Endothelial cell of umbilical vein (primary cell): ENCODE results near the gene GABRR2. TPM values are rescaled to one million over a fixed set of nuclear protein-coding genes. Genes with fewer than 3 reads are reported as not detected.

Source experiments
- BruUV-seq: library from RNA; stranded (reverse); fragments of 400-500 nt; replicated peaks from 2 replicates; lab custom pipeline; 2021; lab: Mats Ljungman, UMichigan
- CTCF ChIA-PET: fragments of 300-600, 350-600 bp; sonication (Branson Sonifier 250); formaldehyde crosslinking; loops from one replicate; lab custom pipeline; 2021; ENCODE audit warnings: antibody characterized with exemption, inconsistent platforms; lab: Charles Lee
- POLR2A ChIA-PET: fragments of 300-600, 350-600 bp; sonication (Branson Sonifier 250); formaldehyde crosslinking; loops from one replicate; lab custom pipeline; 2021; ENCODE audit warnings: antibody characterized with exemption, inconsistent platforms; lab: Charles Lee
- DNase-seq: peaks from one replicate; pipeline ENCODE4 v3.0.0-alpha.2; 2011; ENCODE audit warnings: low read depth, low spot score
- FAIRE-seq: peaks from 2 replicates; lab custom pipeline; 2011; peaks lifted over from hg19 to GRCh38; lab: Jason Lieb, UNC
- H2AFZ ChIP-seq: 2 replicates; pipeline ENCODE4 v1.6.0; 2012; ENCODE audit warnings: low read depth, low read length, control low read depth, inconsistent platforms
- H3K27ac ChIP-seq: 2 replicates; pipeline ENCODE4 v1.5.1; 2011; ENCODE audit warnings: low read depth, mild to moderate bottlenecking, control low read depth, low read length, moderate library complexity; ENCODE audit not compliant: insufficient read depth
- H3K27me3 ChIP-seq, 2 experiments: 2 replicates each; pipeline versions ENCODE4 v1.6.0 to v1.6.1; 2011; ENCODE audit warnings: low read length in 2 of 2, mixed read lengths in 1 of 2; ENCODE audit not compliant: control insufficient read depth in 2 of 2, insufficient read depth in 2 of 2
- H3K36me3 ChIP-seq, 2 experiments: 2 replicates in 1 of 2; 3 replicates in 1 of 2; pipeline ENCODE4 v1.5.1; 2011; ENCODE audit warnings: low read length in 2 of 2, mild to moderate bottlenecking in 1 of 2, moderate library complexity in 1 of 2; ENCODE audit not compliant: control insufficient read depth in 2 of 2, insufficient read depth in 2 of 2; ENCODE audit errors: extremely low read depth in 1 of 2
- H3K4me1 ChIP-seq: 3 replicates; pipeline ENCODE4 v1.5.1; 2011; ENCODE audit warnings: mild to moderate bottlenecking, low read length; ENCODE audit not compliant: control insufficient read depth, insufficient read depth; ENCODE audit errors: extremely low read depth
- H3K4me2 ChIP-seq: 2 replicates; pipeline ENCODE4 v1.6.1; 2011; ENCODE audit warnings: low read length, control low read depth, mixed read lengths; ENCODE audit not compliant: insufficient read depth
- H3K4me3 ChIP-seq, 3 experiments: fragments of 200-600 bp in 1 of 3; sonication (generic), shearing (Covaris generic) in 1 of 3; replicated peaks in 1 of 3; 2 replicates each; pipeline ENCODE4 v1.5.1; 2011 to 2016; ENCODE audit warnings: control low read depth in 3 of 3, low read length in 3 of 3, mild to moderate bottlenecking in 2 of 3, inconsistent platforms in 1 of 3, low read depth in 1 of 3, moderate library complexity in 1 of 3; ENCODE audit not compliant: insufficient read depth in 1 of 3
- H3K79me2 ChIP-seq: 2 replicates; pipeline ENCODE4 v1.6.0; 2012; ENCODE audit warnings: low read length, inconsistent platforms; ENCODE audit not compliant: control insufficient read depth, insufficient read depth
- H3K9ac ChIP-seq: replicated peaks from 2 replicates; pipeline ENCODE3; 2011; ENCODE audit warnings: low read length, control low read depth; ENCODE audit not compliant: insufficient read depth; ENCODE audit errors: extremely low read depth
- H3K9me1 ChIP-seq: replicated peaks from 3 replicates; pipeline ENCODE4 v1.6.0; 2011; ENCODE audit warnings: mild to moderate bottlenecking, low read length; ENCODE audit not compliant: control insufficient read depth, insufficient read depth; ENCODE audit errors: extremely low read depth
- H3K9me3 ChIP-seq: replicated peaks from 2 replicates; pipeline ENCODE4 v1.5.1; 2012; ENCODE audit warnings: low read length, inconsistent platforms; ENCODE audit not compliant: control insufficient read depth, insufficient read depth
- H4K20me1 ChIP-seq: replicated peaks from 2 replicates; pipeline ENCODE3; 2011; ENCODE audit warnings: mild to moderate bottlenecking, low read length; ENCODE audit not compliant: control insufficient read depth, insufficient read depth; ENCODE audit errors: extremely low read depth
- CTCF ChIP-seq, 2 donors: IDR thresholded peaks; 1 replicate in 1 of 2; 2 replicates in 1 of 2; pipeline ENCODE4 v1.5.1; 2011; ENCODE audit warnings: low read length in 2 of 2, mild to moderate bottlenecking in 2 of 2, moderate library complexity in 2 of 2, control low read depth in 1 of 2, inconsistent platforms in 1 of 2, low read depth in 1 of 2; ENCODE audit not compliant: insufficient read depth in 1 of 2; ENCODE audit errors: extremely low read depth in 1 of 2
- EZH2 ChIP-seq: IDR thresholded peaks from 2 replicates; pipeline ENCODE4 v1.6.1; 2012; ENCODE audit warnings: borderline replicate concordance, low read depth, mild to moderate bottlenecking, moderate library complexity, low read length, inconsistent platforms; ENCODE audit not compliant: severe bottlenecking
- FOS ChIP-seq: IDR thresholded peaks from 2 replicates; pipeline ENCODE4 v1.6.1; 2011; ENCODE audit warnings: mild to moderate bottlenecking, low read length, moderate library complexity, borderline replicate concordance; ENCODE audit not compliant: insufficient read depth
- GATA2 ChIP-seq: IDR thresholded peaks from 2 replicates; pipeline ENCODE4 v1.7.0; 2011; ENCODE audit warnings: low read depth, mild to moderate bottlenecking, moderate library complexity, mixed read lengths, low read length; ENCODE audit not compliant: insufficient read length, insufficient read depth
- JUN ChIP-seq: IDR thresholded peaks from 2 replicates; pipeline ENCODE4 v1.6.1; 2011; ENCODE audit warnings: borderline replicate concordance, low read depth; ENCODE audit not compliant: insufficient read length, insufficient read depth
- MAX ChIP-seq: IDR thresholded peaks from 2 replicates; pipeline ENCODE4 v1.6.1; 2011; ENCODE audit not compliant: insufficient read depth, insufficient read length
- MYC ChIP-seq: IDR thresholded peaks from one replicate; pipeline ENCODE4 v1.6.1; 2011; ENCODE audit warnings: mild to moderate bottlenecking, low read depth, low read length
- POLR2A ChIP-seq: IDR thresholded peaks from 2 replicates; pipeline ENCODE4 v1.6.1; 2012; ENCODE audit warnings: low read depth, mild to moderate bottlenecking, control low read depth, low read length
- POLR2AphosphoS5 ChIP-seq: IDR thresholded peaks from 2 replicates; pipeline ENCODE4 v1.6.1; 2012; ENCODE audit warnings: low read depth, mild to moderate bottlenecking, control low read depth, low read length, moderate library complexity; ENCODE audit not compliant: insufficient read depth
- dilution Hi-C: fragments of 300-500 bp; cut with MboI; formaldehyde crosslinking; loops from one replicate; pipeline ENCODE4 v1.15.0; 2019; ENCODE audit warnings: low sequenced_read_pairs; ENCODE audit not compliant: extremely low pct_ligation_motif_present
- intact Hi-C: fragments of 100-400 bp; cut with micrococcal nuclease; formaldehyde crosslinking; loops from one replicate; pipeline ENCODE4 v1.10.0; 2022
- polyA plus RNA-seq, 4 experiments: library from polyadenylated mRNA; depleted of rRNA in 3 of 4; stranded (reverse) in 3 of 4; unstranded in 1 of 4; fragments of >200 nt; gene quantifications; 2 replicates each; pipeline versions ENCODE4 v1.2.1 to v1.2.3, GENCODE V29; 2011 to 2012; ENCODE audit warnings: missing spikeins in 1 of 4
- total RNA-seq: library from RNA; stranded (reverse); gene quantifications from 2 replicates; pipeline ENCODE4 v1.2.3, GENCODE V29; 2021

Gene GABRR2
- total and polyA plus RNA-seq, 2 donors (not counting 3 experiments of a cell fraction or from before 2014, with no cell fraction given), result 1.4 to 3.6 TPM

GRCh38 chr6:89311853-89312531 is 3.1 kb downstream of the GABRR2 start:
- H3K9me3 ChIP-seq, result no peaks in the 10 kb centered on the region
- H4K20me1 ChIP-seq, result no peaks in the 10 kb centered on the region
- ChIA-PET CTCF (interaction anchor here (0.7 to 2.9 kb wide), 48 partner anchors 9 to 628 kb away, joined by 3 to 102 read pairs (median 4); partner anchors contain the start of genes CASP8AP2, LYRM2 and UBE2J1), POLR2A (interaction anchor here (1.0 to 2.3 kb wide), 3 partner anchors 14 to 232 kb away, joined by 5 to 10 read pairs (median 8); partner anchors contain the start of genes PNRC1 and UBE2J1)
- H3K4me3 ChIP-seq, result no peak overlapping the region
- no peaks in the 10 kb centered on the region for H3K79me2 ChIP-seq
- peaks cover 0 to 3% of the 10 kb centered on the region in 2 experiments for H3K36me3 ChIP-seq
- intact Hi-C loops (loop anchor here (1.0 to 2.0 kb wide), 7 partner anchors 11 to 329 kb away; no protein-coding TSS in a partner anchor), dilution Hi-C loops (no loop called here)
- peak overlapping the region; percentile 38 for H3K4me2 ChIP-seq
- H3K27me3 ChIP-seq, result no peaks in the 10 kb centered on the region
- H3K9ac ChIP-seq, result peak overlapping the region; percentile 46
- peak; percentile 96 for FAIRE-seq
- peaks cover 22% of the 10 kb centered on the region for H3K4me1 ChIP-seq
- H2AFZ ChIP-seq, result peak overlapping the region; percentile 25
- peak; percentile 95 for DNase-seq
- no TSS peak for BruUV-seq
- H3K27ac ChIP-seq, result peak overlapping the region; percentile 67
- TF ChIP-seq POLR2A (no peak), CTCF (IDR thresholded peaks at IDR 0.05; ENCODE audit: extremely low read depth in 1 of 2, insufficient read depth in 1 of 2, low read depth in 1 of 2, low read length in 2 of 2) (peak; percentile 51 to 81), EZH2 (no peak), POLR2AphosphoS5 (peak; percentile 48), JUN (peak; percentile 47), MAX (peak; percentile 64), MYC (peak; percentile 46), FOS (peak; percentile 29), GATA2 (no peak)
- no peaks in the 10 kb centered on the region for H3K9me1 ChIP-seq
